ENCODE results near the gene SLAMF9. TPM values are rescaled to one million over a fixed set of nuclear protein-coding genes. Genes with fewer than 3 reads are reported as not detected.

SLAMF9 gene
- polyA plus RNA-seq, 2 donors, result 0.05 to 0.14 TPM

DNA sequence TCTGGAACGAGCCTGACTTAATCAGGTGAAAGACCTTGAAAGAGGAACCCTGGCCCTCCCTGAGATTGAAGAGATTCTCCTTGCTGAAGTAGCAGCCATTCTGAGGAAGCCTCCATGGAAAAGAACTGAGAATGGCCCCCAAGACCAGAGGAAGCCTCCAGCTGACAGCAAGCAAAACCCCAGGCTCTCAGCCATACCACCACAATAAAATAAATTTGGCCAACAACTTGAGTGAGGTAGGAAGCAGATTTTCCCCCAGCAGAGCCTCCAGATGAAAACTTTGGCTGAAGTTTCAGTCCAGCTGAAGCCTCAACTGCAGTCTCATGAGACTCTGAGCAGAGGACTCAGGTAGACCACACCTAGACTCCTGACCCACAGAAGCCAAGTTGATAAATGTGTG is 34.0 kb upstream of the SLAMF9 start:
- Histone ChIP-seq H3K27me3 (ENCODE audit: control insufficient read depth in 1 of 2, insufficient read depth in 2 of 2, low read length in 2 of 2) (no peaks in the 10 kb centered on the region), H3K9me3 (ENCODE audit: control insufficient read depth in 2 of 2, insufficient read depth in 1 of 2, low read depth in 1 of 2, low read length in 1 of 2) (no peaks in the 10 kb centered on the region), H3K36me3 (ENCODE audit: control insufficient read depth in 2 of 2, insufficient read depth in 2 of 2, low read length in 1 of 2) (no peaks in the 10 kb centered on the region), H3K27ac (ENCODE audit: low read depth in 2 of 2, low read length in 1 of 2) (no peak overlapping the region), H3K4me1 (ENCODE audit: control insufficient read depth in 2 of 2, insufficient read depth in 2 of 2, low read length in 1 of 2) (peaks cover 0 to 1% of the 10 kb centered on the region in 2 donors), H3K4me3 (ENCODE audit: low read depth in 1 of 2, low read length in 2 of 2) (no peak overlapping the region)
- 70 to 78% methylated on average over 1 of the region's 1 CpG for WGBS, 2 donors

GRCh38 chr1:159987186-159987585 is 33.1 kb upstream of the SLAMF9 start:
- Histone ChIP-seq H3K4me3 (ENCODE audit: low read depth in 1 of 2, low read length in 2 of 2) (no peak overlapping the region), H3K27me3 (ENCODE audit: control insufficient read depth in 1 of 2, insufficient read depth in 2 of 2, low read length in 2 of 2) (no peaks in the 10 kb centered on the region), H3K36me3 (ENCODE audit: control insufficient read depth in 2 of 2, insufficient read depth in 2 of 2, low read length in 1 of 2) (no peaks in the 10 kb centered on the region), H3K9me3 (ENCODE audit: control insufficient read depth in 2 of 2, insufficient read depth in 1 of 2, low read depth in 1 of 2, low read length in 1 of 2) (no peaks in the 10 kb centered on the region), H3K4me1 (ENCODE audit: control insufficient read depth in 2 of 2, insufficient read depth in 2 of 2, low read length in 1 of 2) (peaks cover 0 to 1% of the 10 kb centered on the region in 2 donors), H3K27ac (ENCODE audit: low read depth in 2 of 2, low read length in 1 of 2) (no peak overlapping the region)
- WGBS, 2 donors, result 87 to 88% methylated on average over 4 of the region's 4 CpGs

- H3K4me3 ChIP-seq (ENCODE audit: low read depth in 1 of 2, low read length in 2 of 2), result no peak overlapping the region
- H3K27ac ChIP-seq (ENCODE audit: low read depth in 2 of 2, low read length in 1 of 2), result no peak overlapping the region
- H3K4me1 ChIP-seq (ENCODE audit: control insufficient read depth in 2 of 2, insufficient read depth in 2 of 2, low read length in 1 of 2), result peaks cover 0 to 1% of the 10 kb centered on the region in 2 donors
- H3K36me3 ChIP-seq (ENCODE audit: control insufficient read depth in 2 of 2, insufficient read depth in 2 of 2, low read length in 1 of 2), result no peaks in the 10 kb centered on the region
- WGBS, 2 donors, result 87 to 95% methylated on average over 1 of the region's 1 CpG
- H3K27me3 ChIP-seq (ENCODE audit: control insufficient read depth in 1 of 2, insufficient read depth in 2 of 2, low read length in 2 of 2), result no peaks in the 10 kb centered on the region
- no peaks in the 10 kb centered on the region for H3K9me3 ChIP-seq (ENCODE audit: control insufficient read depth in 2 of 2, insufficient read depth in 1 of 2, low read depth in 1 of 2, low read length in 1 of 2)
Observed at GRCh38 chr1:159986531-159986930, 32.5 kb upstream of the SLAMF9 start.

DNA sequence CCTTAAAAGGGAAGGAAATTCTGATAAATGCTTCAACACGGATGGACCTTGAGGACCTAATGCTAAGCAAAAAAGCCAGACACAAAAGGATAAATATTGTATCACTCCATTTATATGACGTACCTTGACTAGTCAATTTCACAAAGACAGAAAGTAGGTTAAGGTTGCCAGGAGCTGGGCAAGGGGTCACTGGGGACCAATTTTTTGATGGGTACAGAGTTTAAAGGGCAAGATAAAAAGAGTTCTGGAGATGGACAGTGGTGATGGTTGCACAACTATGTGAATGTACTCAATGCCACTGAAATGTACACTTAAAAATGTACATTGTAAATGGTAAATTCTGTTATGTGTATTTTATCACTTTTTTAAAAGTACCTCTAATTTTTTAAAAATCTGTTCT is 32.1 kb upstream of the SLAMF9 start:
- Histone ChIP-seq H3K4me3 (ENCODE audit: low read depth in 1 of 2, low read length in 2 of 2) (no peak overlapping the region), H3K27me3 (ENCODE audit: control insufficient read depth in 1 of 2, insufficient read depth in 2 of 2, low read length in 2 of 2) (no peaks in the 10 kb centered on the region), H3K9me3 (ENCODE audit: control insufficient read depth in 2 of 2, insufficient read depth in 1 of 2, low read depth in 1 of 2, low read length in 1 of 2) (no peaks in the 10 kb centered on the region), H3K27ac (ENCODE audit: low read depth in 2 of 2, low read length in 1 of 2) (no peak overlapping the region), H3K36me3 (ENCODE audit: control insufficient read depth in 2 of 2, insufficient read depth in 2 of 2, low read length in 1 of 2) (no peaks in the 10 kb centered on the region), H3K4me1 (ENCODE audit: control insufficient read depth in 2 of 2, insufficient read depth in 2 of 2, low read length in 1 of 2) (peaks cover 0 to 1% of the 10 kb centered on the region in 2 donors)
- 77 to 78% methylated on average over 2 of the region's 2 CpGs for WGBS, 2 donors

GRCh38 chr1:159985473-159985872 is 31.4 kb upstream of the SLAMF9 start:
- Histone ChIP-seq H3K27ac (ENCODE audit: low read depth in 2 of 2, low read length in 1 of 2) (no peak overlapping the region), H3K36me3 (ENCODE audit: control insufficient read depth in 2 of 2, insufficient read depth in 2 of 2, low read length in 1 of 2) (peaks cover 0 to 3% of the 10 kb centered on the region in 2 donors), H3K4me3 (ENCODE audit: low read depth in 1 of 2, low read length in 2 of 2) (no peak overlapping the region), H3K4me1 (ENCODE audit: control insufficient read depth in 2 of 2, insufficient read depth in 2 of 2, low read length in 1 of 2) (peaks cover 0 to 1% of the 10 kb centered on the region in 2 donors), H3K9me3 (ENCODE audit: control insufficient read depth in 2 of 2, insufficient read depth in 1 of 2, low read depth in 1 of 2, low read length in 1 of 2) (no peaks in the 10 kb centered on the region), H3K27me3 (ENCODE audit: control insufficient read depth in 1 of 2, insufficient read depth in 2 of 2, low read length in 2 of 2) (no peaks in the 10 kb centered on the region)
- 92 to 93% methylated on average over 6 of the region's 6 CpGs for WGBS, 2 donors

DNA sequence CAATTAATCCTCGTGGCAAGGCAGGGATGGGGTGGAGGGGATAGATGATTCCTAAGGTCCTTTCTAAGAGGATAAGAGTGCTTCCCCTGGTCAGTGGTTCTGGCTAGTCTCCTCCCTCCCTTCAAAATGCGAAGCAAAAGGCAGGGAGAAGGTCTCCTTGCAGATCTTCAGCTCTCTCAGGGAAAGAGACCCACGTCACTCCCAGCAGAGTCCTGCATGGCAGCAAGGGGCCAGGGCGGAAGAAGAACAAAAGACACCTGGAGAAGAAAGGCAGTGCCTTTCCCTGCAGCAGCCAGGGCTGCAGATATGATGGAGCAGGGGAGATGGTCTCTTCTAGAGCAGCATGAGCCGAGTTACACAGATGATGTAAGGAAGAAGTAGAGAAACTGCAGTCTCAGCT is 29.6 kb upstream of the SLAMF9 start:
- Histone ChIP-seq H3K9me3 (ENCODE audit: control insufficient read depth in 2 of 2, insufficient read depth in 1 of 2, low read depth in 1 of 2, low read length in 1 of 2) (peaks cover 0 to 2% of the 10 kb centered on the region in 2 donors), H3K27ac (ENCODE audit: low read depth in 2 of 2, low read length in 1 of 2) (no peak overlapping the region), H3K4me3 (ENCODE audit: low read depth in 1 of 2, low read length in 2 of 2) (no peak overlapping the region), H3K4me1 (ENCODE audit: control insufficient read depth in 2 of 2, insufficient read depth in 2 of 2, low read length in 1 of 2) (peaks cover 0 to 1% of the 10 kb centered on the region in 2 donors), H3K36me3 (ENCODE audit: control insufficient read depth in 2 of 2, insufficient read depth in 2 of 2, low read length in 1 of 2) (peaks cover 0 to 3% of the 10 kb centered on the region in 2 donors), H3K27me3 (ENCODE audit: control insufficient read depth in 1 of 2, insufficient read depth in 2 of 2, low read length in 2 of 2) (no peaks in the 10 kb centered on the region)
- WGBS, 2 donors, result 75 to 77% methylated on average over 5 of the region's 5 CpGs

DNA sequence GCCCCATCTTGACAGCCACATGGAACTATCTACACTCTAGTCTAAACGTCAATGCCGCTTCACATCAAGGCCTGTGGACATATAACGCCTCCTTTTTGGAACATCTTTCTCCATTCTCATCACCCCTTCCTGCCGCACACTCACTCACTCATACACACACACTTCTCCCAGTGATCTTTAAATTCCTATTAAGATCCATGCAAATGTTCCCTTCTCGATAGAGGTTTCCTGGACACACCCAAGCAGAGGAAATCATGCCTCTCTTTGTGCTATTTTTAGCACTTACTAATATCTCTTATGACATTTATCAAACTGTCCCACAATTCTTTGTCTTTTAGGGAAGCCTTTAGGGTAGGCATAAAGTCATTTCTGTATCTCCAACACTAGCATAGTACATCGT is 28.2 kb upstream of the SLAMF9 start:
- no peak overlapping the region for H3K27ac ChIP-seq (ENCODE audit: low read depth in 2 of 2, low read length in 1 of 2)
- no peaks in the 10 kb centered on the region for H3K27me3 ChIP-seq (ENCODE audit: control insufficient read depth in 1 of 2, insufficient read depth in 2 of 2, low read length in 2 of 2)
- peaks cover 0 to 3% of the 10 kb centered on the region in 2 donors for H3K36me3 ChIP-seq (ENCODE audit: control insufficient read depth in 2 of 2, insufficient read depth in 2 of 2, low read length in 1 of 2)
- peaks cover 0 to 2% of the 10 kb centered on the region in 2 donors for H3K9me3 ChIP-seq (ENCODE audit: control insufficient read depth in 2 of 2, insufficient read depth in 1 of 2, low read depth in 1 of 2, low read length in 1 of 2)
- no peak overlapping the region for H3K4me3 ChIP-seq (ENCODE audit: low read depth in 1 of 2, low read length in 2 of 2)
- 58 to 82% methylated on average over 5 to 6 of the region's 6 CpGs for WGBS, 2 donors
- H3K4me1 ChIP-seq (ENCODE audit: control insufficient read depth in 2 of 2, insufficient read depth in 2 of 2, low read length in 1 of 2), result peaks cover 0 to 1% of the 10 kb centered on the region in 2 donors

GRCh38 chr1:159981351-159982055 is 27.5 kb upstream of the SLAMF9 start:
- peaks cover 0 to 3% of the 10 kb centered on the region in 2 donors for H3K36me3 ChIP-seq (ENCODE audit: control insufficient read depth in 2 of 2, insufficient read depth in 2 of 2, low read length in 1 of 2)
- H3K9me3 ChIP-seq (ENCODE audit: control insufficient read depth in 2 of 2, insufficient read depth in 1 of 2, low read depth in 1 of 2, low read length in 1 of 2), result peaks cover 0 to 2% of the 10 kb centered on the region in 2 donors
- WGBS, 2 donors, result 85 to 96% methylated on average over 6 of the region's 6 CpGs
- no peaks in the 10 kb centered on the region for H3K27me3 ChIP-seq (ENCODE audit: control insufficient read depth in 1 of 2, insufficient read depth in 2 of 2, low read length in 2 of 2)
- H3K4me3 ChIP-seq (ENCODE audit: low read depth in 1 of 2, low read length in 2 of 2), result no peak overlapping the region
- H3K27ac ChIP-seq (ENCODE audit: low read depth in 2 of 2, low read length in 1 of 2), result no peak overlapping the region
- no peaks in the 10 kb centered on the region for H3K4me1 ChIP-seq (ENCODE audit: control insufficient read depth in 2 of 2, insufficient read depth in 2 of 2, low read length in 1 of 2)

DNA sequence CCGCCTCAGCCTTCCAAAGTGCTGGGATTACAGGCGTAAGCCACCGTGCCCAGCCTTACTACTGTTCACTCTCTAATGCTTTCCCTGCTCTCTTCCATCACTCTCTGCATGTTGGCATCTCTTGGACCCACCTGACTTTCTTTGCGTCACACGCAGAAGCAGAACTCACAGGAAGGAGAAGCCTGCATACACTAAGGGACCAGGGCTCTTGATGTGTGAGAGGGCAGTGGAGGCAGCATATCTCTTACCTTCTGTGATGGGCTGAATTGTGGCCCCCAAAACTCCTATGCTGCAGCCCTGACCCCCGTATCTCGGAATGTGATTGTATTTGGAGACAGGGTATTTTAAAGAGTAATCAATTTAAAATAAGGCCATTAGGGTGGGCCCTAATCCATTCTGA is 26.7 kb upstream of the SLAMF9 start:
- Histone ChIP-seq H3K4me1 (ENCODE audit: control insufficient read depth in 2 of 2, insufficient read depth in 2 of 2, low read length in 1 of 2) (no peaks in the 10 kb centered on the region), H3K27me3 (ENCODE audit: control insufficient read depth in 1 of 2, insufficient read depth in 2 of 2, low read length in 2 of 2) (no peaks in the 10 kb centered on the region), H3K27ac (ENCODE audit: low read depth in 2 of 2, low read length in 1 of 2) (no peak overlapping the region), H3K4me3 (ENCODE audit: low read depth in 1 of 2, low read length in 2 of 2) (no peak overlapping the region), H3K9me3 (ENCODE audit: control insufficient read depth in 2 of 2, insufficient read depth in 1 of 2, low read depth in 1 of 2, low read length in 1 of 2) (peaks cover 0 to 2% of the 10 kb centered on the region in 2 donors), H3K36me3 (ENCODE audit: control insufficient read depth in 2 of 2, insufficient read depth in 2 of 2, low read length in 1 of 2) (peaks cover 0 to 3% of the 10 kb centered on the region in 2 donors)
- 94 to 95% methylated on average over 7 of the region's 7 CpGs for WGBS, 2 donors

GRCh38 chr1:159980076-159980475 is 26.0 kb upstream of the SLAMF9 start:
- Histone ChIP-seq H3K4me1 (ENCODE audit: control insufficient read depth in 2 of 2, insufficient read depth in 2 of 2, low read length in 1 of 2) (no peaks in the 10 kb centered on the region), H3K36me3 (ENCODE audit: control insufficient read depth in 2 of 2, insufficient read depth in 2 of 2, low read length in 1 of 2) (peaks cover 0 to 3% of the 10 kb centered on the region in 2 donors), H3K27me3 (ENCODE audit: control insufficient read depth in 1 of 2, insufficient read depth in 2 of 2, low read length in 2 of 2) (no peaks in the 10 kb centered on the region), H3K9me3 (ENCODE audit: control insufficient read depth in 2 of 2, insufficient read depth in 1 of 2, low read depth in 1 of 2, low read length in 1 of 2) (peaks cover 0 to 2% of the 10 kb centered on the region in 2 donors), H3K27ac (ENCODE audit: low read depth in 2 of 2, low read length in 1 of 2) (no peak overlapping the region), H3K4me3 (ENCODE audit: low read depth in 1 of 2, low read length in 2 of 2) (no peak overlapping the region)
- WGBS, 2 donors, result 71 to 73% methylated on average over 6 of the region's 6 CpGs

Data from esophagus (tissue), 2 donors.